Measurements from ENCODE around the gene PCDHB7.
A peak's percentile ranks its signal among the peaks of the same experiment; 100 is the strongest.
"Not testable (repeated sequence)": the region's sequence is repeated elsewhere in the genome, so short reads cannot be mapped to it uniquely, and the experiment has no call there.

Gene PCDHB7

GRCh38 chr5:141172381-141173204, at the start of gene PCDHB7:
Gene PCDHB7, plus strand, starts transcription at chr5:141172644. Its CDS starts 192 bp downstream, at chr5:141172836.
- DNase-seq (ENCODE audit: low read depth) = peak; percentile 8

DNA sequence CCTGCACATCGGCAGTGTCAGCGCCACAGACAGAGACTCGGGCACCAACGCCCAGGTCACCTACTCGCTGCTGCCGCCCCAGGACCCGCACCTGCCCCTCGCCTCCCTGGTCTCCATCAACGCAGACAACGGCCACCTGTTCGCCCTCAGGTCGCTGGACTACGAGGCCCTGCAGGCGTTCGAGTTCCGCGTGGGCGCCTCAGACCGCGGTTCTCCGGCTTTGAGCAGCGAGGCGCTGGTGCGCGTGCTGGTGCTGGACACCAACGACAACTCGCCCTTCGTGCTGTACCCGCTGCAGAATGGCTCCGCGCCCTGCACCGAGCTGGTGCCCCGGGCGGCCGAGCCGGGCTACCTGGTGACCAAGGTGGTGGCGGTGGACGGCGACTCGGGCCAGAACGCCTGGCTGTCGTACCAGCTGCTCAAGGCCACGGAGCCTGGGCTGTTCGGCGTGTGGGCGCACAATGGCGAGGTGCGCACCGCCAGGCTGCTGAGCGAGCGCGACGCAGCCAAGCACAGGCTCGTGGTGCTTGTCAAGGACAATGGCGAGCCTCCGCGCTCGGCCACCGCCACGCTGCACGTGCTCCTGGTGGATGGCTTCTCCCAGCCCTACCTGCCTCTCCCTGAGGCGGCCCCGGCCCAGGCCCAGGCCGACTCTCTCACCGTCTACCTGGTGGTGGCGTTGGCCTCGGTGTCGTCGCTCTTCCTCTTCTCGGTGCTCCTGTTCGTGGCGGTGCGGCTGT, 48.9 kb upstream of the PCDHB7 start:
- not testable (repeated sequence) for DNase-seq (ENCODE audit: low read depth)

GRCh38 chr5:141127305-141127704, 45.1 kb upstream of the PCDHB7 start:
- no peak for DNase-seq (ENCODE audit: low read depth)

DNA sequence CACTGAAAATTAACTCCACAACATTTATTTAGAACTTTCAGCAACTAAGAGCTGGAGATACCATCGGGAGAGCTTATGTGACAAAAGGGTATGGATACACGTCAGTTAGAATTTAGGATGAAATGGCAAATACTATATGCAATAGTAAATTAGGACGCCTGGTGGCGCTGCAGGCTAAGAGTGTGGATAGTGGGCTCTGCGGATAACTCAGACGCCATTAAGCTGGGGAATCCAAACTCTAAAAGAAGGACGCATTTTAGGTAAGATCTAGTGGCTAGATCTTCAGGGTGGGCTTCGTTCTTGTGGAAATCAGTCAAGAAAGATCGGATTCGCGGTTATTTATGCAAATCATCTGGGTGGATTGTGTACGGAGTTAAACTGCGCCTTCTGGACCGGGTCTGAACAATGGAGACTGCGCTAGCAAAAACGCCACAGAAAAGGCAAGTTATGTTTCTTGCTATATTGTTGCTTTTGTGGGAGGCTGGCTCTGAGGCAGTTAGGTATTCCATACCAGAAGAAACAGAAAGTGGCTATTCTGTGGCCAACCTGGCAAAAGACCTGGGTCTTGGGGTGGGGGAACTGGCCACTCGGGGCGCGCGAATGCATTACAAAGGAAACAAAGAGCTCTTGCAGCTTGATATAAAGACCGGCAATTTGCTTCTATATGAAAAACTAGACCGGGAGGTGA, 37.3 kb upstream of the PCDHB7 start, which contains the start of gene PCDHB5:
TSS of gene PCDHB5 (plus strand) at position 177 of the 688 bp plus-strand sequence. CDS start at position 406, 229 bp downstream.
- DNase-seq (ENCODE audit: low read depth) = peak; percentile 3

DNA sequence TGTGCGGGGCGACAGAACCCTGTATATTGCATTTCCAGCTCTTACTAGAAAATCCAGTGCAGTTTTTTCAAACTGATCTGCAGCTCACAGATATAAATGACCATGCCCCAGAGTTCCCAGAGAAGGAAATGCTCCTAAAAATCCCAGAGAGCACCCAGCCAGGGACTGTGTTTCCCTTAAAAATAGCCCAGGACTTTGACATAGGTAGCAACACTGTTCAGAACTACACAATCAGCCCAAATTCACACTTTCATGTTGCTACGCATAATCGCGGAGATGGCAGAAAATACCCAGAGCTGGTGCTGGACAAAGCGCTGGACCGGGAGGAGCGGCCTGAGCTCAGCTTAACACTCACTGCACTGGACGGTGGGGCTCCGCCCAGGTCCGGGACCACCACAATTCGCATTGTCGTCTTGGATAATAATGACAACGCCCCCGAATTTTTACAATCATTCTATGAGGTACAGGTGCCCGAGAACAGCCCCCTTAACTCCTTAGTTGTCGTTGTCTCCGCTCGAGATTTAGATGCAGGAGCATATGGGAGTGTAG, 36.7 kb upstream of the PCDHB7 start:
- no peak for DNase-seq (ENCODE audit: low read depth)

GRCh38 chr5:141137346-141137745, 35.1 kb upstream of the PCDHB7 start:
- DNase-seq (ENCODE audit: low read depth) = not testable (repeated sequence)

DNA sequence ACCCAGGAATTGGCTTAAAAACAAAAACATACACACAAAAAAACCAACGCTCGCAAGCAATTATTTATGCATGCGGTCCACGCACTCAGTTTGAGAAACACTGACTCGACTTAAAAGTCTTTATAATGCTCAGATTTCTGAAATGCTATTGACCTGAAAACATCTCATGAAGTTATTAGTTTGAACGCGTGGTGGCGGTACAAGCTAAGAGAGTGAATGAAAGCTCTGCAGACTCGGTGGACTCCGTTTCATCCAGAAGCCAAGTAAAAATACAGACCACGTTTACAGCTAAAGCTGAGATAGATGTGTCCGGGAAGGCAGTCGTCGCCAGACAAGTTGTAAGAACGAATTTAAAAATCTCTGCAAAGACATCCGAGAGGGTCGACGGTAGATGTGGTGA, 22.6 kb upstream of the PCDHB7 start, which contains the start of gene PCDHB6:
TSS of gene PCDHB6 (plus strand) at position 246 of the 400 bp plus-strand sequence. CDS start 201 bp downstream, outside the sequence.
- peak; percentile 11 for DNase-seq (ENCODE audit: low read depth)

DNA sequence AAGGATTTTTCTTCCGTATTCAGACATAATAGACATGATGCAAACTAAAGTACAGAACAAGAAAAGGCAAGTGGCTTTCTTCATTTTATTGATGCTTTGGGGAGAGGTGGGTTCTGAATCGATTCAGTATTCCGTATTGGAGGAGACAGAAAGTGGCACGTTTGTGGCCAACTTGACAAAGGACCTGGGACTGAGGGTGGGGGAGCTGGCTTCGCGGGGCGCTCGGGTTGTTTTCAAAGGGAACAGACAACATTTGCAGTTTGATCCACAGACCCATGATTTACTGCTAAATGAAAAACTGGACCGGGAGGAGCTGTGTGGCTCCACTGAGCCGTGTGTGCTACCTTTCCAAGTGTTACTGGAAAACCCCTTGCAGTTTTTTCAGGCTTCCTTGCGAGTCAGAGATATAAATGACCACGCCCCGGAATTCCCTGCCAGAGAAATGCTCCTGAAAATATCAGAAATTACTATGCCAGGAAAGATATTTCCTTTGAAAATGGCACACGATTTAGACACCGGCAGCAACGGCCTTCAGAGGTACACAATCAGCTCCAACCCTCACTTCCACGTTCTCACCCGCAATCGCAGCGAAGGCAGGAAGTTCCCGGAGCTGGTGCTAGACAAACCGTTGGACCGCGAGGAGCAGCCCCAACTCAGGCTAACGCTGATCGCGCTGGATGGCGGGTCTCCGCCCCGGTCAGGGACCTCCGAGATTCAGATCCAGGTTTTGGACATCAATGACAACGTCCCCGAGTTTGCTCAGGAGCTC, 22.0 kb upstream of the PCDHB7 start:
- DNase-seq (ENCODE audit: low read depth) = no peak

DNA sequence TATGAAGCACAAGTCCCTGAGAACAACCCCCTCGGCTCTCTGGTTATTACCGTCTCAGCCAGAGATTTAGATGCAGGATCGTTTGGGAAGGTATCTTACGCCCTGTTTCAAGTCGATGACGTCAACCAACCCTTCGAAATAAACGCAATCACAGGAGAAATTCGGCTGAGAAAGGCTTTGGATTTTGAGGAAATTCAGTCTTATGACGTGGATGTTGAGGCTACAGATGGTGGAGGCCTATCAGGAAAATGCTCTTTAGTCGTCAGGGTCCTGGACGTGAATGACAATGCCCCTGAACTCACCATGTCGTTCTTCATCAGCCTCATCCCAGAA, 21.5 kb upstream of the PCDHB7 start:
- DNase-seq (ENCODE audit: low read depth) = no peak

DNA sequence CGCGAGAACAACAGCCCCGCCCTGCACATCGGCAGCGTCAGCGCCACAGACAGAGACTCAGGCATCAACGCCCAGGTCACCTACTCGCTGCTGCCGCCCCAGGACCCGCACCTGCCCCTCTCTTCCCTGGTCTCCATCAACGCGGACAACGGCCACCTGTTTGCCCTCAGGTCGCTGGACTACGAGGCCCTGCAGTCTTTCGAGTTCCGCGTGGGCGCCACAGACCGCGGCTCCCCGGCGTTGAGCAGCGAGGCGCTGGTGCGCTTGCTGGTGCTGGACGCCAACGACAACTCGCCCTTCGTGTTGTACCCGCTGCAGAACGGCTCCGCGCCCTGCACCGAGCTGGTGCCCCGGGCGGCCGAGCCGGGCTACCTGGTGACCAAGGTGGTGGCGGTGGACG, 20.8 kb upstream of the PCDHB7 start:
- not testable (repeated sequence) for DNase-seq (ENCODE audit: low read depth)

GRCh38 chr5:141152096-141152495, 20.3 kb upstream of the PCDHB7 start:
- DNase-seq (ENCODE audit: low read depth) = not testable (repeated sequence)

GRCh38 chr5:141155540-141156374, 16.7 kb upstream of the PCDHB7 start:
- no peak for DNase-seq (ENCODE audit: low read depth)

DNA sequence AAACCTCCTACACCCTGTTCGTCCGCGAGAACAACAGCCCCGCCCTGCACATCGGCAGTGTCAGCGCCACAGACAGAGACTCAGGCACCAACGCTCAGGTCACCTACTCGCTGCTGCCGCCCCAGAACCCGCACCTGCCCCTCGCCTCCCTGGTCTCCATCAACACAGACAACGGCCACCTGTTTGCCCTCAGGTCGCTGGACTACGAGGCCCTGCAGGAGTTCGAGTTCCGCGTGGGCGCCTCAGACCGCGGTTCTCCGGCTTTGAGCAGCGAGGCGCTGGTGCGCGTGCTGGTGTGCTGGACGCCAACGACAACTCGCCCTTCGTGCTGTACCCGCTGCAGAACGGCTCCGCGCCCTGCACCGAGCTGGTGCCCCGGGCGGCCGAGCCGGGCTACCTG, 15.1 kb upstream of the PCDHB7 start:
- DNase-seq (ENCODE audit: low read depth) = not testable (repeated sequence)

DNA sequence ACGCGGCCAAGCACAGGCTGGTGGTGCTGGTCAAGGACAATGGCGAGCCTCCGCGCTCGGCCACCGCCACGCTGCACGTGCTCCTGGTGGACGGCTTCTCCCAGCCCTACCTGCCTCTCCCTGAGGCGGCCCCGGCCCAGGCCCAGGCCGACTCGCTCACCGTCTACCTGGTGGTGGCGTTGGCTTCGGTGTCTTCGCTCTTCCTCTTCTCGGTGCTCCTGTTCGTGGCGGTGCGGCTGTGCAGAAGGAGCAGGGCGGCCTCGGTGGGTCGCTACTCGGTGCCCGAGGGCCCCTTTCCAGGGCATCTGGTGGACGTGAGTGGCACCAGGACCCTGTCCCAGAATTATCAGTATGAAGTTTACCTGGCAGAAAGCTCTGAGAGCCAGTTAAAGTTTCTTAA, 14.5 kb upstream of the PCDHB7 start:
- not testable (repeated sequence) for DNase-seq (ENCODE audit: low read depth)

GRCh38 chr5:141174291-141175104, 2.1 kb downstream of the PCDHB7 start:
- not testable (repeated sequence) for DNase-seq (ENCODE audit: low read depth)

DNA sequence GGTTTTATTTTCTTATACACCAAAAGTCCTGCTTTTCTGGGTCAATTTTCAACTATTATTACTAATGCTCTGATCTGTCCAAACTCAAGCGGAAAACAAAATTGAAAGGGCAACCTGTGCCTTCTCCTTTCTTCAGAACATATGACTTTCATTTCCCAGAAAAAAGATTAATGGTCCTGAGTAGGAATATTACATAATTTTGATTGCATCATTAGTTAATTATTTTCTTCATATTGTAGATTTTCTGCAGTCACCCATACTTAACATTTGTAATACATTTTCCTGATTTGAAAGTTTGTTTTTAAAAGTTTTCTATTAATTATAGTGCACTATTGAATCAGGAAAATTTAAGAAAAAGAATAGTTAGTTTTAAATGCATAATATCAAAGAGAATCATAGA, 3.5 kb downstream of the PCDHB7 start:
- no peak for DNase-seq (ENCODE audit: low read depth)

DNA sequence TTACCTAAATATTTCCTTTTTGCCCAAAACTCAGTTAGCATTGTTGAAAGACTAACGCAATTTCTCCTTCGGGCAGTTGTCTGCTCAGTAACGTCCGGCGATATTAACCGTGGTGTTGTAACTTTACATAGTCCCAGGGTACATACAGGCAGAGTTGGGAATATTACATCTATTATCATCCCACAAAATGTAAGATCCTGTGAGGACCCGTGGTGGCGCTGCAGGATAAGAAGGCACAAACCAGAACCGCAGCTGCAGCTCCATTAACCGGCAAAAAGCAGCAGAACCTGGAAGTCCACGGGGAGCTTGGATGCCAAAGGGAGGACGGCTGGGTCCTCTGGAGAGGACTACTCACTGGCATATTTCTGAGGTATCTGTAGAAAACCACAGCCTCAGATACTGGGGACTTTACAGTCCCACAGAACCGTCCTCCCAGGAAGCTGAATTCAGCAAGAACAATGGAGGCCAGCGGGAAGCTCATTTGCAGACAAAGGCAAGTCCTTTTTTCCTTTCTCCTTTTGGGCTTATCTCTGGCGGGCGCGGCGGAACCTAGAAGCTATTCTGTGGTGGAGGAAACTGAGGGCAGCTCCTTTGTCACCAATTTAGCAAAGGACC, 5.2 kb downstream of the PCDHB7 start, which contains the start of gene PCDHB8:
TSS of gene PCDHB8 (plus strand) at position 214 of the 615 bp plus-strand sequence. CDS start at position 459, 245 bp downstream.
- not testable (repeated sequence) for DNase-seq (ENCODE audit: low read depth)

DNA sequence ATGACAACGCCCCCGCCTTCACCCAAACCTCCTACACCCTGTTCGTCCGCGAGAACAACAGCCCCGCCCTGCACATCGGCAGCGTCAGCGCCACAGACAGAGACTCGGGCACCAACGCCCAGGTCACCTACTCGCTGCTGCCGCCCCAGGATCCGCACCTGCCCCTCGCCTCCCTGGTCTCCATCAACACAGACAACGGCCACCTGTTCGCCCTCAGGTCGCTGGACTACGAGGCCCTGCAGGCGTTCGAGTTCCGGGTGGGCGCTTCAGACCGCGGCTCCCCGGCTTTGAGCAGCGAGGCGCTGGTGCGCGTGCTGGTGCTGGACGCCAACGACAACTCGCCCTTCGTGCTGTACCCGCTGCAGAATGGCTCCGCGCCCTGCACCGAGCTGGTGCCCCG, 6.9 kb downstream of the PCDHB7 start:
- DNase-seq (ENCODE audit: low read depth) = not testable (repeated sequence)

- DNase-seq (ENCODE audit: low read depth) = not testable (repeated sequence)
These were observed 7.4 kb downstream of the PCDHB7 start for GRCh38 chr5:141179876-141180275.

Data from iris pigment epithelial cell (primary cell).